T-cell (primary cell): Measurements from ENCODE around the gene CORO7. TPM values are rescaled to one million over a fixed set of nuclear protein-coding genes. Genes with fewer than 3 reads are reported as not detected.

ENCODE experiments used
- ATAC-seq, 4 experiments: fragments of 200-7000 bp in 3 of 4; fragments of 150-1000 bp in 1 of 4; cut with Tn5 transposase; replicated peaks in 1 of 4; 1 replicate in 3 of 4; 2 replicates in 1 of 4; pipeline ENCODE4 v1.10.0; 2021; ENCODE audit warnings: moderate library complexity in 3 of 4, mild to moderate bottlenecking in 2 of 4, moderate number of reproducible peaks in 1 of 4
- CTCF ChIA-PET, 2 donors: fragments of 300-600 bp; sonication (Branson Sonifier 250); formaldehyde crosslinking; loops; one replicate each; lab custom pipeline; 2022; ENCODE audit warnings: antibody characterized with exemption in 2 of 2; lab: Charles Lee
- POLR2A ChIA-PET, 2 donors: fragments of 300-600 bp; sonication (Branson Sonifier 250); formaldehyde crosslinking; loops; one replicate each; lab custom pipeline; 2022; ENCODE audit warnings: antibody characterized with exemption in 2 of 2; lab: Charles Lee
- DNase-seq, 35 experiments: peaks; one replicate each; pipeline versions ENCODE4 v3.0.0 to v3.0.0-alpha.2; 2013 to 2023
- H3K27ac ChIP-seq: one replicate; pipeline ENCODE4 v1.5.1; 2013; ENCODE audit warnings: low read length
- H3K27me3 ChIP-seq, 2 experiments: replicated peaks in 1 of 2; 1 replicate in 1 of 2; 2 replicates in 1 of 2; pipeline versions ENCODE4 v1.6.1 to v1.7.0; 2013; ENCODE audit warnings: low read length in 1 of 2, mixed read lengths in 1 of 2; ENCODE audit not compliant: control insufficient read depth in 2 of 2, insufficient read depth in 2 of 2; ENCODE audit errors: extremely low read depth in 1 of 2
- H3K36me3 ChIP-seq, 2 donors: 1 replicate in 1 of 2; 2 replicates in 1 of 2; pipeline versions ENCODE4 v1.6.1 to v1.7.0; 2013; ENCODE audit warnings: low read length in 1 of 2; ENCODE audit not compliant: control insufficient read depth in 2 of 2, insufficient read depth in 1 of 2; ENCODE audit errors: extremely low read depth in 1 of 2
- H3K4me1 ChIP-seq, 2 experiments: 1 replicate in 1 of 2; 2 replicates in 1 of 2; pipeline versions ENCODE4 v1.6.1 to v1.7.0; 2013; ENCODE audit warnings: low read length in 2 of 2, mixed read lengths in 1 of 2; ENCODE audit not compliant: insufficient read depth in 2 of 2, control insufficient read depth in 1 of 2; ENCODE audit errors: extremely low read depth in 1 of 2
- H3K4me3 ChIP-seq, 2 donors: 1 replicate in 1 of 2; 2 replicates in 1 of 2; pipeline versions ENCODE4 v1.5.1 to v1.7.0; 2013; ENCODE audit warnings: mild to moderate bottlenecking in 2 of 2, low read length in 1 of 2, moderate library complexity in 1 of 2; ENCODE audit not compliant: control insufficient read depth in 1 of 2; ENCODE audit errors: extremely low read depth in 1 of 2
- H3K9me3 ChIP-seq: 2 replicates; pipeline ENCODE4 v1.7.0; 2013
- H3K27ac Mint-ChIP-seq, 2 donors: one replicate each; pipeline ENCODE4 v1.8.0; 2020 to 2021; ENCODE audit warnings: mild to moderate bottlenecking in 2 of 2, mixed read lengths in 2 of 2
- H3K27me3 Mint-ChIP-seq, 2 donors: one replicate each; pipeline ENCODE4 v1.8.0; 2021 to 2022; ENCODE audit warnings: mixed read lengths in 2 of 2
- H3K36me3 Mint-ChIP-seq: one replicate; pipeline ENCODE4 v1.8.0; 2021; ENCODE audit warnings: mixed read lengths
- H3K4me1 Mint-ChIP-seq, 3 donors: one replicate each; pipeline ENCODE4 v1.8.0; 2020 to 2022; ENCODE audit warnings: mixed read lengths in 3 of 3, mild to moderate bottlenecking in 1 of 3
- H3K4me3 Mint-ChIP-seq, 3 donors: one replicate each; pipeline ENCODE4 v1.8.0; 2020 to 2022; ENCODE audit warnings: mild to moderate bottlenecking in 3 of 3, mixed read lengths in 3 of 3, moderate library complexity in 3 of 3
- H3K9me3 Mint-ChIP-seq, 3 donors: one replicate each; pipeline ENCODE4 v1.8.0; 2020 to 2022; ENCODE audit warnings: mixed read lengths in 3 of 3
- WGBS: methylation state at CpG from one replicate; pipeline ENCODE4 v1.1.5; 2013; ENCODE audit warnings: missing lambda C conversion rate; ENCODE audit not compliant: insufficient coverage; 5-methylcytosine and 5-hydroxymethylcytosine counted together
- total RNA-seq, 35 experiments: library from RNA in 6 of 35; stranded (reverse) in 6 of 35; fragments of 120-200 nt in 1 of 35; gene quantifications; one replicate each; pipeline versions ENCODE4 v1.2.1 to v1.2.4 and lab custom pipeline; 2013 to 2026

The CORO7 gene
- total RNA-seq, 5 donors from 2014 or later (not counting 1 experiment from before 2014, with no cell fraction given), result 213 to 675 (median 230) TPM

GRCh38 chr16:4361033-4361943 is 55.1 kb downstream of the CORO7 start:
- ChIA-PET POLR2A (no interaction called here), CTCF (interaction anchor here (0.5 to 0.6 kb wide), 4 partner anchors 118 to 668 kb away, joined by 3 to 7 read pairs (median 4); no protein-coding TSS in a partner anchor)
- no peak overlapping the region for H3K4me3 ChIP-seq
- peaks cover 0 to 11% of the 10 kb centered on the region in 2 experiments for H3K4me1 ChIP-seq
- WGBS, result 99% methylated on average over 20 of the region's 28 CpGs
- Mint-ChIP-seq H3K4me1 (peaks cover 0 to 3% (median 2%) of the 10 kb centered on the region in 3 donors), H3K36me3 (peaks cover 13% of the 10 kb centered on the region), H3K9me3 (no peaks in the 10 kb centered on the region), H3K27me3 (no peaks in the 10 kb centered on the region), H3K27ac (no peak overlapping the region), H3K4me3 (no peak overlapping the region)
- no peaks in the 10 kb centered on the region for H3K27me3 ChIP-seq
- H3K9me3 ChIP-seq, result no peaks in the 10 kb centered on the region
- peaks cover 12 to 85% of the 10 kb centered on the region in 2 donors for H3K36me3 ChIP-seq
- ATAC-seq, result no peak
- H3K27ac ChIP-seq, result no peak overlapping the region
- no peak for DNase-seq

GRCh38 chr16:4360538-4361021 is 55.8 kb downstream of the CORO7 start:
- no peak overlapping the region for H3K4me3 ChIP-seq
- POLR2A ChIA-PET, result no interaction called here
- H3K27ac ChIP-seq, result no peak overlapping the region
- H3K36me3 Mint-ChIP-seq, result peaks cover 13% of the 10 kb centered on the region
- no peak overlapping the region for H3K27ac Mint-ChIP-seq
- H3K27me3 ChIP-seq, result no peaks in the 10 kb centered on the region
- ATAC-seq, result peak in 2 of 4 experiments; percentile 6 to 22
- H3K4me1 ChIP-seq, result peaks cover 0 to 8% of the 10 kb centered on the region in 2 experiments
- no peak overlapping the region for H3K4me3 Mint-ChIP-seq
- H3K36me3 ChIP-seq, result peaks cover 12 to 80% of the 10 kb centered on the region in 2 donors
- WGBS, result 94% methylated on average over 7 of the region's 11 CpGs
- peak in 1 of 35 experiments; percentile 21 for DNase-seq
- H3K9me3 Mint-ChIP-seq, result no peaks in the 10 kb centered on the region
- CTCF ChIA-PET, result no interaction called here
- no peaks in the 10 kb centered on the region for H3K9me3 ChIP-seq
- H3K4me1 Mint-ChIP-seq, result peaks cover 0 to 3% (median 2%) of the 10 kb centered on the region in 3 donors
- H3K27me3 Mint-ChIP-seq, result no peaks in the 10 kb centered on the region

DNA sequence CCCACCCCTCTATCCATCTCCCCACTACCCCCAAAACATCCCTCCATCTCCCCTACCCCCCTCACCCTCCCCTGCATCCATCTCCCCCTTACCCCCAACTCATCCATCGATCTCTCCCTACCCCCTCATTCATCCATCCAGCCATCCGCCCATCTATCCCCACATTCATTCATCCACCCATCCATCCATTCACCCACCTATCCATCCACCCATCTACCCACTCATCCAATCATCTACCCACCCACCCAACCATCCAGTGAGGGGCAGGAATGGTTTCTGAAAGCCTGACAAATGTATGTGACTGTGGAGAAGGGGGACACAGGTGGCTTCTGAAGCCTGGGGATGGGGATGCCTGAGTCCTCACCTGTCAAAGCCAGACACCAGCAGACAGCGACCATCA is 56.5 kb downstream of the CORO7 start:
- no peaks in the 10 kb centered on the region for H3K27me3 Mint-ChIP-seq
- H3K4me3 Mint-ChIP-seq, result no peak overlapping the region
- no peaks in the 10 kb centered on the region for H3K9me3 Mint-ChIP-seq
- Histone ChIP-seq H3K27me3 (no peaks in the 10 kb centered on the region), H3K27ac (no peak overlapping the region), H3K4me1 (peaks cover 0 to 7% of the 10 kb centered on the region in 2 experiments), H3K36me3 (peaks cover 12 to 78% of the 10 kb centered on the region in 2 donors), H3K9me3 (no peaks in the 10 kb centered on the region), H3K4me3 (no peak overlapping the region)
- DNase-seq (peak in 1 of 35 experiments; percentile 15), ATAC-seq (no peak)
- ChIA-PET POLR2A (interaction anchor here in 1 of 2 donors (0.6 kb wide), 1 partner anchor 59 kb away, joined by 5 read pairs; no protein-coding TSS in a partner anchor), CTCF (no interaction called here)
- no peak overlapping the region for H3K27ac Mint-ChIP-seq
- peaks cover 13% of the 10 kb centered on the region for H3K36me3 Mint-ChIP-seq
- peaks cover 0 to 3% (median 2%) of the 10 kb centered on the region in 3 donors for H3K4me1 Mint-ChIP-seq
- 90% methylated on average over 1 of the region's 3 CpGs for WGBS

- CTCF ChIA-PET, result interaction anchor here (0.5 to 0.7 kb wide), 4 partner anchors 44 to 190 kb away, joined by 3 to 5 read pairs (median 3); no protein-coding TSS in a partner anchor
- H3K27ac ChIP-seq, result no peak overlapping the region
- Mint-ChIP-seq H3K9me3 (no peaks in the 10 kb centered on the region), H3K27ac (peak overlapping the region; percentile 39 to 70), H3K4me3 (peak overlapping the region in 1 of 3 donors; percentile 15), H3K27me3 (no peaks in the 10 kb centered on the region), H3K4me1 (peaks cover 0 to 3% (median 2%) of the 10 kb centered on the region in 3 donors), H3K36me3 (peaks cover 13% of the 10 kb centered on the region)
- POLR2A ChIA-PET, result interaction anchor here in 1 of 2 donors (0.6 kb wide), 1 partner anchor 58 kb away, joined by 5 read pairs; no protein-coding TSS in a partner anchor
- H3K27me3 ChIP-seq, result no peaks in the 10 kb centered on the region
- peaks cover 0 to 7% of the 10 kb centered on the region in 2 experiments for H3K4me1 ChIP-seq
- H3K4me3 ChIP-seq, result no peak overlapping the region
- peaks cover 18 to 76% of the 10 kb centered on the region in 2 donors for H3K36me3 ChIP-seq
- WGBS, result 49% methylated on average over 8 of the region's 19 CpGs
- DNase-seq (peak; percentile 17 to 76 (median 57)), ATAC-seq (peak; percentile 69 to 85 (median 76))
- no peaks in the 10 kb centered on the region for H3K9me3 ChIP-seq
Measured at GRCh38 chr16:4358831-4359561, 57.4 kb downstream of the CORO7 start.

DNA sequence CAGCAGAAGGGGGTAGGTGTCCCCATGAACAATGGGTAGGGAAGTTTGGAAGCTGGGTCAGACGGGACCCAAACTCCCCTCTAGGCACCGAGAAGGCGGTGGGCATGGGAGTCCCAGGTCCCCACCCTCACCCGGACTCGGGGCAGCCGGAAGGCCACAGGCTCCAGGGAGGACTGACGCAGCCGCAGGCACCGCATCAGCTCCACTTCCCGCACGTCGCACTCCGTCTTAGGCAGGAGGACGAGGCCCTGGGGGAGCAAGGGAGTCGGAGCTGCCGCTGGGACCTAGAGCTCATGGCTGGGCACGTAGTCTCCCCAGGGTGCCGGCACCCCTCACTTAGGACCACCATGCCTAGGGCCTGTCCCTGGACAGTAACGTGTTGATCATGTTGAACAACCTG is 58.2 kb downstream of the CORO7 start:
- Histone ChIP-seq H3K9me3 (no peaks in the 10 kb centered on the region), H3K4me1 (peaks cover 0 to 7% of the 10 kb centered on the region in 2 experiments), H3K36me3 (peaks cover 18 to 73% of the 10 kb centered on the region in 2 donors), H3K27ac (no peak overlapping the region), H3K27me3 (no peaks in the 10 kb centered on the region), H3K4me3 (no peak overlapping the region)
- over 99% methylated on average over 17 of the region's 19 CpGs for WGBS
- H3K4me3 Mint-ChIP-seq, result no peak overlapping the region
- ChIA-PET CTCF (interaction anchor here in 1 of 2 donors (0.6 kb wide), 1 partner anchor 127 kb away, joined by 3 read pairs; no protein-coding TSS in a partner anchor), POLR2A (no interaction called here)
- H3K27ac Mint-ChIP-seq, result no peak overlapping the region
- peaks cover 0 to 7% (median 2%) of the 10 kb centered on the region in 3 donors for H3K4me1 Mint-ChIP-seq
- no peaks in the 10 kb centered on the region for H3K9me3 Mint-ChIP-seq
- H3K36me3 Mint-ChIP-seq, result peaks cover 17% of the 10 kb centered on the region
- H3K27me3 Mint-ChIP-seq, result no peaks in the 10 kb centered on the region
- peak in 1 of 35 experiments; percentile 17 for DNase-seq
- ATAC-seq, result no peak

- 100% methylated on average over 2 of the region's 7 CpGs for WGBS
- Mint-ChIP-seq H3K36me3 (peaks cover 11% of the 10 kb centered on the region), H3K27ac (no peak overlapping the region), H3K9me3 (no peaks in the 10 kb centered on the region), H3K4me1 (peaks cover 0 to 8% (median 2%) of the 10 kb centered on the region in 3 donors), H3K4me3 (no peak overlapping the region), H3K27me3 (no peaks in the 10 kb centered on the region)
- ATAC-seq (no peak), DNase-seq (peak in 1 of 35 experiments; percentile 14)
- ChIA-PET POLR2A (no interaction called here), CTCF (no interaction called here)
- H3K4me3 ChIP-seq, result no peak overlapping the region
- peaks cover 17 to 60% of the 10 kb centered on the region in 2 donors for H3K36me3 ChIP-seq
- H3K4me1 ChIP-seq, result peaks cover 0 to 7% of the 10 kb centered on the region in 2 experiments
- H3K9me3 ChIP-seq, result no peaks in the 10 kb centered on the region
- no peak overlapping the region for H3K27ac ChIP-seq
- H3K27me3 ChIP-seq, result no peaks in the 10 kb centered on the region
Measured at GRCh38 chr16:4356820-4357219, 59.6 kb downstream of the CORO7 start.
